Measurements from ENCODE around the gene UBE2J1.
A peak's percentile ranks its signal among the peaks of the same experiment; 100 is the strongest.
"Not testable (repeated sequence)": the region's sequence is repeated elsewhere in the genome, so short reads cannot be mapped to it uniquely, and the experiment has no call there.

The UBE2J1 gene

DNA sequence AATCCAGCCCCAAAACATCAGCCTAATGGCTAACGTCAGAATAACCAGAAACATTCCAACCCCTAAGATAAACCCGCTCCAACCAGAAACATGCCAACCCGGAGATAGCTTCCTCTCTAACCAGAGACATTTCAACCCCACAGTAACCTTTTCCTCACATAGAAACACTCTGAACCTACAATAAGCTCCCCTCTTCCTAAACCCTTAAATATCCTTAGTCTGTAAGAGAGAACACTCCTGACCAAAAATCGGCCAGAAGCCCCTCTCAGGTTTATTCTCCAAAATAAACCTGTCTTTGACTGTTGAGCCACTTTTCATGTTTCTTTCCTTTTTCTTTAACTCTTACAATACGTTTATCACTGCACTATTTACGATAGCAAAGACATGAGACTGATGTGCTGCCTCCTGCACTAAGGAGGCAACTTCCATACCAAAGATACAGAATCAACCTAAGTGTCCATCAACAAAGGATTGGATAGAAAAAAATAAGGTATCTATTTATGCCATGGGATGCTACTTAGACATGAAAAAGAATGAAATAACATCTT is 32.4 kb downstream of the UBE2J1 start:
- no peak for DNase-seq (ENCODE audit: low read depth)

DNA sequence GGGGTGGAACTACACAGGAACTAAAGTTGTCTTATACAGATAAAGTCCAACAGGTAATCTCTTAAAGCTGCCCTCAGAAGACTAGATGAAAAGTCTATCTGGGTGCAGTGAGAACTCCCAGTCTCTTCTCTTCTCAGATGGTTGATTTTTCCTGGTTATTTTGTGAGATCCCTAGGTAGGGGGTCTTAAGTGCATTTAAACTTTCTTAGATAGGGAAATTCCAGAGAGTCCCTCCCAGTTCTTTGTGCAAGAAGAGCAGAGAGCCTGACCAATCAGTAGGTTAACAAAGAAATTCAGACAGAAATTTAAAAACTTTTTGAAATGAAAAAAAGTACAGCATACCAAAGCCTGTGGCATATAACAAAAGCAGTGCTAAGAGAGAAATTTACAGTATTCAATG is 35.5 kb downstream of the UBE2J1 start:
- DNase-seq (ENCODE audit: low read depth): no peak

DNA sequence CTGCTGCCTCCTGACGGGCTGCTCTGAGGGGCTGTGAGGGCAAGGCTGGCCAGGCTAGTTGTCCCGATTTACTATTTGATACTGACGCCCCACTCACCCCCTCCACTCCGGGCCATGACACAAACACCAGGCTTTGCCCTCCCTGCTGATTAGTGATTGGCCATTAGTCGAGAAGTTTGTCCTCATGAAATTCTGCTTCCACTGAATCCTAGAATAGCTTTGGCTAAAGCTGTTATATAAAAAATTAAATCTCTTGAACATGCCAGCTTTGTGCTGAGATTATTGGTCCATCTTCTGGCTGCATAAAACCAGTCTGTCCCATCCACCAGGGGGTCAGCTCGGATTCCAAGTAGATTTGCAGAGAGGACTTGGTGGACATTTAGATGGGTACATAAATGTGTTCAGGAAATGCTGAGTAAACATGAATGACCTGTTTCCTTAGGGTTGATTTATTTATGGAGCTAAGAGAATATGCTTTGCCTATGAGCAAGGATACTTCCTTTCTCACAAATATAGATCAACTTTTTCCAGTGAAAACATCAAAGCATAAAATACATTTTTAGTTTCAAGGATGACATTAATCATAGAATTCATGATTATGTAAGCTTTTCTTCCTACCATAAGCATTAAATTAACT is 37.2 kb downstream of the UBE2J1 start, which contains the start of gene GABRR2:
Gene GABRR2, minus strand, starts transcription at position 51 of the 637 bp plus-strand sequence. CDS start 134 bp downstream, outside the sequence.
- DNase-seq (ENCODE audit: low read depth): no peak

DNA sequence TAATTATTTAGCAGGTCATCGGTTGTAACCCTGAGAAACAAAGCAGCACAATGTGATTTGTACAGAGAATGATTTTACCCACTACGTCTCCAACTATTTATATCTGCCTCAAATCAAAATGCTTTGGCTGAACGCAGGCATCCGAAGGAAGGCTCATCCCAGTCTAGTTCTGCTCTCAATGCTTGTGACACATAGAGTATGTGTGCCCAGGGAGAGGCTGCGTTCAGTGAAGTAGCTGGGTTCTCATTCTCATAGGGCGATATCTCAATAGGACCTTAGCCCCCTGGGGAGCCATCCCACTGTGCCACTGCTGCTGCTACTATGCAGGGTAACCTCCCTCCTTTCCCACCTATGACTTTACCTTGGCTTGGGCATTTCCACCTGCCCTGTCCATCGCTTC is 37.8 kb downstream of the UBE2J1 start:
- no peak for DNase-seq (ENCODE audit: low read depth)

DNA sequence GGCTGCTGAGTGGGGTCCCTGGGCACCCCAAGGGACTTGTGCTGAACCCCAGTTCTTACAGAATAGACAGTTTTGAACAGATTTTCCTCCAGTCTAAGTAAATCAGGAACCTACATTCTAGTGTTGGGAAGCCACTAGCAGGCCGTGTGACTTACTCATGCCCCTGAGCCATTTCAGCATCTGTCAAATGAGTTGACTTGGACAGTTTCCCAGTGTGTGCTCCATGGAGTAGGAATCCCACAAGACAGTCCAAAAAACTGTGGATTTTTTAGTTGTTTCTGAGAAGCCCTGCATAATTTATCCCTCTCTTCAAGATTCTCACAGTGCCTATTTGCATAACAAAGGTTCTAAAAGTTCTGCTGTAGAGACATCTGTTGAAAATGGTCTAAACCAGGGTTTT is 39.5 kb downstream of the UBE2J1 start:
- DNase-seq (ENCODE audit: low read depth): peak; percentile 57

DNA sequence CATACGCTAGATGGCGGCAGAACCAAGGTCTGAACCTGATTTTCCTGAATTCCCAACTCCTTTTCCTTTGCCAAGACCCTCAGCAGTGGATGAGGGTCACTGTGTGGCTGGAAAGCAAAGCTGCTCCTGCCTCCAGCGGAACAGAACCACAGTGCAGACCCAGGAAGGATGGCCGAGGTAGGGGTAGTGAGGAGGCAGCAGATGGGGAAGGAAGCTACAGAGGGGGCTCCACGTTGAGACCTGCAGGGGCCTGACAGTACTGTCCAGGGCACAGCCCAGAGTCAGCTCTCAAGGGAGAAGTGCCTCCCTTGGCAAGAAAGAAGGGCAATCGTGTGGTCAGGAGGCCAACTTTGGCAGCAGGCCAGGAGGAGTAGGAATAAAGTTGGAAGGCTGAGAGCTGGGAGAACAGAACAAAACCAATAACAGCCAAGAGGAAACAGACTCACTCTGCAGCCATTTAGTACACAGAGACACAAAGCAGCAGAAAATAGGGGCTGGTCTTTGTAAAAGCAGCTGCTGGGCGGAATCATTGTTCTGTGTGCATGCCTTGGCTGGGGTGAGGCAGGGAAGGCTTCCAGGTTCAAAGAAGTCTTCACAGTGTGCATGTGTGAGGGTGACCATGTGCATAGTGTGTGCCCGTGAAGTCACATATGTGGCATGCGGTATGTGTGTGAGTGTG is 40.5 kb downstream of the UBE2J1 start:
- peak; percentile 56 for DNase-seq (ENCODE audit: low read depth)

DNA sequence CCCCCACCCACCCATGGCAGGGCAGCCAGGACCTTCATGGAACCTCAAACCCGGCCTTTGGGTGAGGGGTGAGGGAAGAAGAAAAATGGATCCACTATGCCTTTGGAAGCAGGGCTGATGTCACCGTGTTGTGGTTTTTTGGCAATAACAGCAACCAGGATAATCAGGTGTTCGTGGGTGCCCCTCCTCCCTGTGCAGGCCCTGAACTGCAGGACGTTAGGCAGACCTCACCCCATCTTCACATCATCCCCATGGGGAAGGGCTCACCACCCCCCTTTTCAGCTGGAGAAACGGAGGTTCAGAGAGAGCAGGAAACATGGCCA is 41.0 kb downstream of the UBE2J1 start:
- DNase-seq (ENCODE audit: low read depth): no peak

DNA sequence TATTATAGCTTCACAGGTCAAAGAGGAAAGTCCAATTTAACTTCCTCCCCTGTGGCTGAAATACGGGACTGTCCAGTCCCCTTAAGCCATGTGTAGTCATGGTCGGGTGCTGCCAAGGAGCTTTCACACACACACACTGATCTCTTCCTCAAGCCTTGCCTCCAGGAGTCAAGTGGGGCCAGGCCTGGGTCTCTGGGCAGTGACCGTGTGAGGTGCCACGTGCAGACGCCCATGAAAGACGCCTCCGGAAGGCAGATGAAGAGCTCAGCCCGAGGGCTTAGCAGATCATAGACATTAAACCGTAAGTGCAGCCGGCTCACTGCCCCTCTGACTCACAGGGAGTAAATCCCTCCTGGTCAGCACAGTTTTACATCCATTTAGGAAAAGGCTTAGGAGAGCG is 41.6 kb downstream of the UBE2J1 start:
- peak; percentile 48 for DNase-seq (ENCODE audit: low read depth)

DNA sequence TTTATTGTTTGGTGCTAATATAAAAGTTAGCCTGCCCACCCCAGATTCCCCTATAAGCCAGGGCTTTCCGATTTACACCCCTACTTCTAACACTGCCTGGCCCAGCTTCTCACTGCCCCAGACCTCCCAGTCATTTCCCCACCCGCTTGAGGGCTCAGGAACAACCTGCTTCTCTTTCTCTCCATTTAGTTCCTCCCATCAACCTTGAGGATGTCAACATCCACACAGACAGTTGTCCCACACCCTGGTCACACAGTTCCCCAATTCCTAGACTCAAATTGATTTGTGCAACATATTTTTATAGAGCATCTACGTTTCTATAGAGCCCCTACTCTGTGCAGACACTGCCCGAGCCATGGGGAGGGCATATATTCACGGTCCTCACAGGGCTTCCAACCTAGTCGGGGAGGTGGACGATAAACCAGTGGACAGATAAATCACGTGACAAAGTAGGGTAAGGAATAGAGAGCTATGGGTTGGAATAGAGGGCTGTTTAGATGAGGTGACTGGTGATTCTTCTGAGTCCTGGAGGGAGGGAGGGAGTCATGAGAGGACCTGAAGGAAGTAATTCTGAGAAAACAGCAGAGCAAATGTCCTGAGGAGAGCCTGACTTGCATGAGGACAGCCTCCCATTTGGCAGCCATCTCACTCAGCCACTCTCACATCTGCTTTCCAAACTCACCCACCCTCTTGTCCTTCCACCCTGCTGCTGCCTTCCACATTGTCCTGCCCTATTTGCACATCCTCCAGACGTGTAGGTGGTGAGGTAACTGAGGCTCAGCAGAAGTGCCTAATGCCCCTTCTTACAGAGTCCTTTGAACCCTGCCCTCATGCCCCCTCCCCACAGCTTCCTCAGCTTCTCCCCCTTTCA is 43.8 kb downstream of the UBE2J1 start:
- no peak for DNase-seq (ENCODE audit: low read depth)

DNA sequence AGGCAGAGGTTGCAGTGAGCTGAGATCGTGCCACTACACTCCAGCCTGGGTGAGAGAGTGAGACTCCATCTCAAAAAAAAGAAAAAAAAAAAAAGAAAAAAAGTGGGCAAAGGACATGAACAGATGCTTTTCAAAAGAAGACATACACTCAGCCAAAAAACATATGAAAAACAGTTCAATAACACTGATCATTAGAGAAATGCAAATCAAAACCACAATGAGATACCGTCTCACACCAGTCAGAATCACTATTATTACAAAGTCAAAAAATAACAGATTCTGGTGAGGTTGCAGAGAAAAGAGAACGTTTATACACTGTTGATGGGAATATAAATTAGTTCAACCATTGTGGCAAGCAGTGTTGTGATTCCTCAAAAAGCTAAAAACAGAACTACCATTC is 48.0 kb downstream of the UBE2J1 start:
- not testable (repeated sequence) for DNase-seq (ENCODE audit: low read depth)

DNA sequence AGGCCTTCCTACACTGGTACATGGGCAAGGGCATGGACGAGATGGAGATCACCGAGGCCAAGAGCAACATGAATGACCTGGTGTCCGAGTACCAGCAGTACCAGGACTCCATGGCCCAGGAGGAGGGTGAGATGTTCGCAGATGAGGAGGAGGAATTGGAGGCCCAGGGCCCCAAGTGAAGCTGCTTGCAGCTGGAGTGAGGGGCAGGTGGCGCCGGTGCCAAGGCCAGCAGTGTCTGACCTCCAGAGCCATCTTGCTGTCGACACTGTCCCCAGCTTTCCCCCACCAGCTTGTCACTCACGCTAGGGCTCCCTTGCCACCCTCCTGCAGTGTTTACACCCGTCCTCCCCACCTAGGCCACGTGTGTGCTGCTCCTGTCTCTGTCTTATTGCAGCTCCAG is 49.6 kb downstream of the UBE2J1 start:
- DNase-seq (ENCODE audit: low read depth): no peak

DNA sequence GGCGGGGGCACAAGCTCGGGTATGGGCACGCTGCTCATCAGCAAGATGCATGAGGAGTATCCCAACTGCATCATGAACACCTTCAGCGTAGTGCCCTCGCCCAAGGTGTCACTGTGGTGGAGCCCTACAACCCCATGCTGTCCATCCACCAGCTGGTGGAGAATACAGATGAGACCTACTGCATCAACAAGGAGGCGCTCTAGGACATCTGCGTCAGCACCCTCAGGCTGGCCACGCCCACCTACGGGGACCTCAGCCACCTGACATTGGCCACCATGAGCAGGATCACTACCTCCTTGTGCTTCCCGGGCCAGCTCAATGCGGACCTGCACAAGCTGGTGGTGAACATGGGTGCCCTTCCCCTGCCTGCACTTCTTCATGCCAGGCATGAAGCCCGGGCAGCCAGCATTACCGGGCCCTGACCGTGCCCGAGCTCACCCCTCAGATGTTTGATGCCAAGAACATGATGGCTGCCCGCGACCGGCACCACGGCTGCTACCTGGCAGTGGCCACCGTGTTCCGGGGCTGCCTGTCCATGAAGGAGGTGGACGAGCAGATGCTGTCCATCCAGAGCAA is 50.2 kb downstream of the UBE2J1 start:
- DNase-seq (ENCODE audit: low read depth): no peak

DNA sequence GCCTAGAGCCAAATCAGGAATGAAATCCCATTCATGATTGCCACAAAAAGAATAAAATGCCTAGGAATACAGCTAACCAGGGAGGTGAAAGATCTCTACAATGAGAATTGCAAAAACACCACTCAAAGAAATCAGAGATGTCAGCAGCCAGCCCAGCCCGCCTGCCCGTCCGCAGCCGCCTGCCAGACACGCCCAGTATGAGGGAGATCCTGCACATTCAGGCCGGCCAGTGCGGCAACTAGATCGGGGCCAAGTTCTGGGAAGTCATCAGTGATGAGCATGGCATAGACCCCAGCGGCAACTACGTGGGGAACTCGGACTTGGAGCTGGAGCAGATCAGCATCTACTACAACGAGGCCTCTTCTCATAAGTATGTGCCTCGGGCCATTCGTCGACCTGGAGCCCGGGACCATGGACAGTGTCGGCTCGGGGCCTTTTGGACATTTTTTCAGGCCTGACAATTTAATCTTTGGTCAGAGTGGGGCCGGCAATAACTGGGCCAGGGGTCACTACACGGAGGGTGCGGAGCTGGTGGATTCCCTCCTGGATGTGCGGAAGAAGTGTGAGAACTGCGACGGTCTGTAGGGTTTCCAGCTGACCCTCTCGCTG is 50.8 kb downstream of the UBE2J1 start:
- DNase-seq (ENCODE audit: low read depth): no peak

DNA sequence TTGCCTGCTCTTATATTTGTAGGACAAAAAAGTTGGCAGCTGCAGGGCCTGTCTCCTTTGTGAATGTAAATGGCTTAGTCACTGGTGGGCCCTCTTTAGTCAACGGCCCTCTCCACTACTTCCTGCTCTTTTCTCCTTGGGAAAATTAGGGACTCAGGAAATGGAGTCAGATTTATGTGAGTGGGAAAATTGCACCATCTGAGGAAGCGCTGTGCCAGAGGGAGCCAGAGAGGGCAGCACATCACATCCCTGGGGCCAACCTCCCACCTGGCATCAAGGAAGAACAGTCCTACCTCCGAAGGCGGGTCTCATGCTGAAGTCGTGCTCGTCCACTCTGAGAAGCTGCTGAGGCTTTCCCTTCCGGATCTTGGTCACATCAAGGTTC is 53.1 kb downstream of the UBE2J1 start:
- DNase-seq (ENCODE audit: low read depth): no peak

DNA sequence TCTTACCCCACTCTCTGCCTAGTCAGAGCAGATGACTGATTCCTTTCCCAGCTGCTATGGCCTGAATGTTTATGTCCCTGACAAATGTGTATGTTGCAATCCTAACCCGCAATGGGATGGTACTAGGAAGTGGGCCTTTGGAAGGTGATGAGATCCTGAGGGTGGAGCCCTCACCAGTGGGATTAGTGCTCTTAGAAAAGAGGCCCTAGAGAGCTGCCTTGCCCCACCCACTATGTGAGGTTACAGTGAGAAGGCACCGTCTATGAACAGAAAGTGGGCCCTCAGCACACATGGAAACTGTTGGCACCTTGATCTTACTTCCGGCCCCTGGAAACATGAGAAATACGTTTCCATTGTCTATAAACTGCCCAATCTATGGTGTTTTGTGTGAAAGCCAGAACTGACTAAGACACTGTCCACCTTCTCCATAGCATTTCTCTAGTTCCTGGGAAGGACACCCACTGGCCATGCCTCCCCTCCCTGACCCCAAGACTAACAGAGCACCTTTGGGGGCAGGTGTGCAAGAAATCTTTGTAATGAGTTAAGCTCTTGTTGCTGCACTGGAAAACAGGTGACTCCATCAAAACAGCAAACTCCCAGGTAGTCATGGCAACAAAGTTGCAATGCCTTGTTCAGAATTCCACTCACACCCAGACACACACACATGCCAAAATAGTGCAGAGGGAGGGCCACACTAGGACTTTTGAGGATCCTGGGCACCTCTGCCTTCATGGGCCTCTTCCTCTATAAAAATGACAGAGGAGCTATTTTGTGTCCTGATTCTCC is 53.6 kb downstream of the UBE2J1 start:
- peak; percentile 88 for DNase-seq (ENCODE audit: low read depth)

DNA sequence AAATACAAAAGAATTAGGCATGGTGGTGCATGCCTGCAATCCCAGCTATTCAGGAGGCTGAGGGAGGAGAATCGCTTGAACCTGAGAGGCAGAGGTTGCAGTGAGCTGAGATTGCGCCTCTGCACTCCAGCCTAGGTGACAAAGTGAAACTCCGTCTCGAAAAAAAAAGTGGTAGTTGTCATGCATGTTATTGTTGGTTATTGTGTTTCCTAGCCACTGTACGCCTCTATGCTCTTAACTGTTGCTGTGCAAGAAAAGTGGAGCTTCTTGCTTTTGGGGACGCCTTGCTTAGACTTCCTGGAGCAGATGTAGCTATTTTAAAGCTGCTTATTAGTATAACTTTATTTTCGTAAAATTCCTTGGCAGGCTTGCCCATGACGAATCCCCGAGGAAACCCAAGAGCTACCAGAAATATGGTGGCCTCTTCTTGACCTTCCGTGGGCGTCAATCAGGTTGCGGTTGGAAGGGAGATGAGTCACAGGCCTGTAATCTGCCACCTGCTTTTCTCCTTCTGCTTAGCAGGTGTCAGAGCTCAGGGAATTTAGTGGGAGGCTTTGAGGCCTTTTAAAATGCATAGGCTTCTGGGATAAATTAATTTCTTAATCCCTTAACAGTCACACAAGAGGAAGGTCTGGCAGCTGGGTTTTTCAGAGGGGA is 54.7 kb downstream of the UBE2J1 start:
- peak; percentile 97 for DNase-seq (ENCODE audit: low read depth)

DNA sequence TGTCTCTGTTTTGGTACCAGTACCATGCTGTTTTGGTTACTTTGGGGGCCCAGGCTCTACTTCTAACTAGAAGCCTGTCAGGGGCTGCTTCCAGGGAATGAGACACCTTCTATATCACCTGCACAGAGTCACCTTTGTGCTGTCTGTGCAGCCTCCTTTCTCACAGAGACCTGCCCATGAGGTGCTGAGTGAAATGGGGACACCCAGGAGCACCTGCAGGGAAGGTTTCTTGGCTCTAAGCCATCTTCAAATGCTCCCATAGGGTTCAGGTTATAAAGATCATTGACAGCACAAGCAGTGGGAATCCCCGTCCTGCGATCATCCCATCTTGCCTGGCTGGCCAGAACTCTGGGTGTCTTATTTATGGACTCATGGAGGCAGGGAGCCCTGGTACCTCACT is 56.5 kb downstream of the UBE2J1 start:
- no peak for DNase-seq (ENCODE audit: low read depth)

DNA sequence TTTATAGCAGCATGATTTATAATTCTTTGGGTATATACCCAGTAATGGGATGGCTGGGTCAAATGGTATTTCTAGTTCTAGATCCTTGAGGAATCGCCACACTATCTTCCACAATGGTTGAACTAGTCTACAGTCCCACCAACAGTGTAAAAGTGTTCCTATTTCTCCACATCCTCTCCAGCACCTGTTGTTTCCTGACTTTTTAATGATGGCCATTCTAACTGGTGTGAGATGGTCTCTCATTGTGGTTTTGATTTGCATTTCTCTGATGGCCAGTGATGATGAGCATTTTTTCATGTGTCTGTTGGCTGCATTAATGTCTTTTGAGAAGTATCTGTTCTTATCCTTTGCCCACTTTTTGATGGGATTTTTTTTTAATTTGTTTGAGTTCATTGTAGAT is 57.4 kb downstream of the UBE2J1 start:
- not testable (repeated sequence) for DNase-seq (ENCODE audit: low read depth)

DNA sequence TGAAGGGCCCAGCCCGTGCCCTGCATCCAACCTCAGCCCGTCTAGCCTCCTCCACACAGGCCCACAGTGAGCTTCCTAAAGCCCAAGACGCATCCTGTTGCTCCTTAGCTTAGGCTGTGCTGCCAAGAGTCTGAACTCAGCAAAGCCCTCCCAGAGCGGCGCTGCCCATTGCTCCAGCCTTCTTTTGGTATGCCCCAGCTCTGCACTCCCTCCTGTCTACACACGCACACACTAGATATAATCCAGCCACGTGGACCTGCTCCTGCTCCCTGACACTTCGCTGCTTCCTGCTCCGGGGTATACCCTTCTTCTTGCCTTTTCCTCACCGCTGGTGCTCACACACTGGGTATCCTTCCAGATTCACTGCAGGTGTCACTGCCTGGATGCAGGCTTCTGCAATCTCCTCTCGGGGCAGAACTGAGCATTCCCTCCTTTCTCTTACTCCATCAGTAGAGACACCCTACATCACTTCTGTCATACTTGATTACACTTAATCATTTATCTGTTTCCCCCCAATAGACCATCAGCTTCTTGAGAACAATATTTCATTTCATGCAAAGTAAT is 61.2 kb downstream of the UBE2J1 start:
- no peak for DNase-seq (ENCODE audit: low read depth)

DNA sequence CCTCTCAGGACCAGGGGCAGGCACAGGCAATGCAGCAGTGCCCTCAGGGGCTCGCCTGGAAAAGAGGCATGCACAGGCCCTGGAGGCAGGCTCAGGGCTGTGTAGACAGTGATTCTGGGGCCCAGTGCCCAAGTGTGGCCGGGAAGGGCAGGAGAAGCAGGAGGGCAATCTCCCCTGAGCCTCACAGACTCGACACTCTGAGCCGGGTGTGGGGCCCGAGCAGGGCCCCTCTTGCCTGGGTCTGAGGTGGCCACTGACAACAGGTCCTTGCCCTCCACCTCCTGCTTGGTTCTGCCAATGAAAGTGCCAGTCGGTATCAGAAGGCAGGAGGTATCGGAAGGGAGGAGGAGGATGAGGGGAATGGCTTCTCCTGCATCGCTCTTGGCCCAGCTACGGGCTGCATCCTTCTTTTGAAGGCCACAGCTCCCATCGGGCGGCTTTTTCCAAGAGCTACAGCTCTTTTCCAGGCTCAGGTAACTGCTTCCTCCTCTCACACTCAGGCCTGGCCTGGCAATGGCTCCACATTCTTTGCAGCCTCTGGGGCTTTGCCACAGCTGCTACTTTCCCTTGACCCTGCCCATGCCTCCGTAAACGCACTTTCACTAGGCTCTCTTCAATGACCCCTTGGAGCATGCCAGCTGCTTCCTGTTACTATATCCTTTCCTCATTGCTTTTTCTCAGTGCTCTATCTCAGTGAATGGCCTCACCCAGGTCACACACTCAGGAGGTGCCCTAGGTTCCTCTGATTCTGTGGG is 61.9 kb downstream of the UBE2J1 start:
- DNase-seq (ENCODE audit: low read depth): no peak

Data from amniotic epithelial cell (primary cell).